ENCODE results near the gene P2RY12.

Gene P2RY12

GRCh38 chr3:151384741-151385174 lies at the start of gene P2RY12:
TSS of gene P2RY12 (minus strand) at chr3:151384753. CDS start at chr3:151338845, 45,908 bp downstream.
- H3K79me2 ChIP-seq (ENCODE audit: insufficient read depth, low read depth) = no peaks in the 10 kb centered on the region
- H2AFZ ChIP-seq (ENCODE audit: low read depth) = no peak within 1 kb of the TSS
- H3K4me3 ChIP-seq (IDR thresholded peaks at IDR 0.05; ENCODE audit: insufficient read depth, low read depth, low read length) = no peak within 1 kb of the TSS
- H3K4me2 ChIP-seq = no peak within 1 kb of the TSS
- no peaks in the 10 kb centered on the region for H3K36me3 ChIP-seq (ENCODE audit: insufficient read depth)
- no peaks in the 10 kb centered on the region for H4K20me1 ChIP-seq (ENCODE audit: insufficient read depth)
- H3K27me3 ChIP-seq (ENCODE audit: insufficient read depth, low read depth) = no peaks in the 10 kb centered on the region
- H3K27ac ChIP-seq = no peak within 1 kb of the TSS
- TF ChIP-seq, protein P1, sequence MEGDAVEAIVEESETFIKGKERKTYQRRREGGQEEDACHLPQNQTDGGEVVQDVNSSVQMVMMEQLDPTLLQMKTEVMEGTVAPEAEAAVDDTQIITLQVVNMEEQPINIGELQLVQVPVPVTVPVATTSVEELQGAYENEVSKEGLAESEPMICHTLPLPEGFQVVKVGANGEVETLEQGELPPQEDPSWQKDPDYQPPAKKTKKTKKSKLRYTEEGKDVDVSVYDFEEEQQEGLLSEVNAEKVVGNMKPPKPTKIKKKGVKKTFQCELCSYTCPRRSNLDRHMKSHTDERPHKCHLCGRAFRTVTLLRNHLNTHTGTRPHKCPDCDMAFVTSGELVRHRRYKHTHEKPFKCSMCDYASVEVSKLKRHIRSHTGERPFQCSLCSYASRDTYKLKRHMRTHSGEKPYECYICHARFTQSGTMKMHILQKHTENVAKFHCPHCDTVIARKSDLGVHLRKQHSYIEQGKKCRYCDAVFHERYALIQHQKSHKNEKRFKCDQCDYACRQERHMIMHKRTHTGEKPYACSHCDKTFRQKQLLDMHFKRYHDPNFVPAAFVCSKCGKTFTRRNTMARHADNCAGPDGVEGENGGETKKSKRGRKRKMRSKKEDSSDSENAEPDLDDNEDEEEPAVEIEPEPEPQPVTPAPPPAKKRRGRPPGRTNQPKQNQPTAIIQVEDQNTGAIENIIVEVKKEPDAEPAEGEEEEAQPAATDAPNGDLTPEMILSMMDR (conservative IDR thresholded peaks at IDR 0.05; ENCODE audit: low read depth, low read length) = no peak
- no peaks in the 10 kb centered on the region for H3K4me1 ChIP-seq (ENCODE audit: low read depth, poor library complexity, severe bottlenecking)
- no peak within 1 kb of the TSS; the same call in 1 of the 2 replicates for H3K9ac ChIP-seq

- H3K79me2 ChIP-seq (ENCODE audit: insufficient read depth, low read depth) = no peaks in the 10 kb centered on the region
- H3K27me3 ChIP-seq (ENCODE audit: insufficient read depth, low read depth) = no peaks in the 10 kb centered on the region
- H3K4me1 ChIP-seq (ENCODE audit: low read depth, poor library complexity, severe bottlenecking) = no peaks in the 10 kb centered on the region
- TF ChIP-seq, protein P1 (conservative IDR thresholded peaks at IDR 0.05; ENCODE audit: low read depth, low read length) = no peak
- H4K20me1 ChIP-seq (ENCODE audit: insufficient read depth) = no peaks in the 10 kb centered on the region
- no peak overlapping the region for H3K9ac ChIP-seq
- no peak overlapping the region for H3K27ac ChIP-seq
- no peak overlapping the region for H3K4me2 ChIP-seq
- H3K36me3 ChIP-seq (ENCODE audit: insufficient read depth) = no peaks in the 10 kb centered on the region
- no peak overlapping the region for H3K4me3 ChIP-seq (IDR thresholded peaks at IDR 0.05; ENCODE audit: insufficient read depth, low read depth, low read length)
- no peak overlapping the region for H2AFZ ChIP-seq (ENCODE audit: low read depth)
These were observed 48.2 kb upstream of the P2RY12 start for GRCh38 chr3:151432616-151433372.

- Histone ChIP-seq H3K27ac (no peak overlapping the region), H3K9ac (no peak overlapping the region), H3K4me1 (ENCODE audit: low read depth, poor library complexity, severe bottlenecking) (no peaks in the 10 kb centered on the region), H3K27me3 (ENCODE audit: insufficient read depth, low read depth) (no peaks in the 10 kb centered on the region), H3K36me3 (ENCODE audit: insufficient read depth) (no peaks in the 10 kb centered on the region), H3K79me2 (ENCODE audit: insufficient read depth, low read depth) (no peaks in the 10 kb centered on the region), H4K20me1 (ENCODE audit: insufficient read depth) (no peaks in the 10 kb centered on the region), H2AFZ (ENCODE audit: low read depth) (no peak overlapping the region), H3K4me3 (IDR thresholded peaks at IDR 0.05; ENCODE audit: insufficient read depth, low read depth, low read length) (no peak overlapping the region), H3K4me2 (no peak overlapping the region)
- TF ChIP-seq, protein P1 (conservative IDR thresholded peaks at IDR 0.05; ENCODE audit: low read depth, low read length) = no peak
These were observed 47.4 kb upstream of the P2RY12 start for GRCh38 chr3:151431940-151432339.

DNA sequence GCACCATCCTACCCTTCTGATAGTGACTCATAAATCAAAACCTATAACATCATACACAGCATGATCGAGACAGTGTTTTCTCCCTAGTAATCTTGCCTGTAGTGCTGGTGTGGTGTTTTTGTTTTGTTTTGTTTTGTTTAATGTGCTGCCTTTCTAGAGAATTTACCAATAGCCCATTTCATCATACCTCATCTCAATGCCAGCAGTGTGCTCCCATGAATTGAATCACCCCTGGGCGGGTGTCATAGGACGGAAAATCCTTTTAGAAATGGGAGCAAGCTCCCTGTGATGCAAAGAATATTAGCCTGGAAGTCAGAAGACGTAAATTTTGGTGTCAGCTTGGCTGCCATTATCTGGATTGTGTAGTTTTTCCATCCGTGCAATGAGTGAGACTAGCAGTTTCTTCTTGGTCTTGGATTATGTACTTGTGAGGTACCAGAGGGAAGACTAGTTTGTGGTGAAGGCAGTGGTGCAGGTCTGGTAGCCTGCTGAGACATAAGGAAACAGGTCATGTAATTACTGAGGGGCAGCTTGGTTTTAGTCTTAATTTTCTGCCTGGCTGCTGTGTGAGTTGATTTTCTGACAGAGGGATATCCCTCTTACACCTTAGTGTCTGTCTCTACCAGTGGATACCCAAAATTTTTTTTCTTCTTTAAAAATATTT lies 46.4 kb upstream of the P2RY12 start:
- H4K20me1 ChIP-seq (ENCODE audit: insufficient read depth) = no peaks in the 10 kb centered on the region
- H3K4me1 ChIP-seq (ENCODE audit: low read depth, poor library complexity, severe bottlenecking) = peaks cover 6% of the 10 kb centered on the region
- no peak overlapping the region for H3K9ac ChIP-seq
- no peak overlapping the region for H3K4me2 ChIP-seq
- no peak overlapping the region for H2AFZ ChIP-seq (ENCODE audit: low read depth)
- TF ChIP-seq, protein P1 (conservative IDR thresholded peaks at IDR 0.05; ENCODE audit: low read depth, low read length) = no peak
- H3K79me2 ChIP-seq (ENCODE audit: insufficient read depth, low read depth) = no peaks in the 10 kb centered on the region
- no peak overlapping the region for H3K4me3 ChIP-seq (IDR thresholded peaks at IDR 0.05; ENCODE audit: insufficient read depth, low read depth, low read length)
- H3K27ac ChIP-seq = no peak overlapping the region
- no peaks in the 10 kb centered on the region for H3K36me3 ChIP-seq (ENCODE audit: insufficient read depth)
- no peaks in the 10 kb centered on the region for H3K27me3 ChIP-seq (ENCODE audit: insufficient read depth, low read depth)

Measured in KMS-11 (cell line).